Measurements from ENCODE around the gene CELA1.

The CELA1 gene

GRCh38 chr12:51346581-51346980 lies at the start of gene CELA1:
Gene CELA1 (minus strand): TSS chr12:51346679. CDS start chr12:51346638, 41 bp downstream.
- no peak for DNase-seq

- peak; percentile 29 to 52 for DNase-seq
Measured at GRCh38 chr12:51395283-51396230, 49.1 kb upstream of the CELA1 start.

- DNase-seq: peak; percentile 52 to 61
Measured at GRCh38 chr12:51393676-51394545, 47.4 kb upstream of the CELA1 start.

DNA sequence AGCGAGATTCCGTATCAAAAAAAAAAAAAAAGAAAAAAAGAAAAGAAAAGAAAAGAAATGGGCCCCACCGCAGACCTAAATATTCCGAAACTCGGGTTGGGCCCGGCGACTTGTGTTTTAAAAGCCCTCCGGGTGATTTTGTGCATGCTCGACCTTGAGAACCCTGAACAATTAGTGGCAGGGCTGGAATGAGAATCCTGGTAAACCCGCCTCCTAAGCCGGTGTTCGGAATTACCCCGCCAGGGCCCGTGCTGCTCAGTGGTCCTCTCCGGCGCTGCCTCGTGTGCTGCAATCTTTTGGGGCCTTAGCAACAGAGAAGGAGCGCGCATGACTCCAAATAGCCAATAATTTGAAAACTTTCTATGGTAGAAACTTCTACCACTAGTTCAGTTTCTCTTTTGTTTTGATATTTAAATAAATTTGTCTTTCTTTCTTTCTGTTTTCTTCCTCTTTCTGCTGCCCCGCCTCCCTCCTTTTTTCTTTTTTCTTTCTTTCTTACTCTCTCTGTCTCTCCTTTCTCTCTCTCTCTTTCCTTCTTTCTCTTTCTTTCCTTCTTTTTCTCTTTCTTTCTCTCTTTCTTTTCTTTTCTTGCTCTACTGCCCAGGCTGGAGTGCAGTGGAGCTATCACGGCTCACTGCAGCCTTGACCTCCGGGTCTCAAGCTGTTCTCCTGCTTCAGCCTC lies 46.2 kb upstream of the CELA1 start:
- no peak for DNase-seq

- DNase-seq: peak; percentile 73 to 74
Measured at GRCh38 chr12:51391283-51392123, 45.0 kb upstream of the CELA1 start, which contains the start of gene GALNT6. Gene GALNT6 (minus strand): TSS chr12:51391406. CDS start chr12:51379781, 11,625 bp downstream.

GRCh38 chr12:51390891-51391282 lies 44.4 kb upstream of the CELA1 start:
- DNase-seq: peak; percentile 34 to 42

DNA sequence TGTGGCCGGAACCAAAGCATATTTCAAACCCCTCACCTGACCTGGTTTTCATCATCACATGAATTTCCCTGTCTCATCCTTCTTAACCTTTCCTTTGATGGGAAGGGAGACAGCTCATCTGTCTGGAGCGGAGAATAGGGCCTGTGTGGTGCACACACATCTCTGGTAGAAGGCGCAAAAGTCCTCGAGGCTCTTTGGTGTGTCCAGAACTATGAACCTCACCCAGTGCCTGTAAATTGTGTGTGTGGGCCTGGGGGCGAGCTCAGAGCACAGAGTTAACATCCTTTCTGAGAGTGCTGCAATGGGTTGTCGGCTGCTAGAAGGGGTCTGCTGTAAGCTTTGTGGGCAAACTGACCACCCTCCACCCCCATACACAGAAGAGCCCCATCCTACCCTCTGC lies 44.0 kb upstream of the CELA1 start:
- no peak for DNase-seq

- peak in 1 of 2 experiments; percentile 9 for DNase-seq
Measured at GRCh38 chr12:51389302-51389999, 43.0 kb upstream of the CELA1 start.

- no peak for DNase-seq
Measured at GRCh38 chr12:51388846-51389245, 42.4 kb upstream of the CELA1 start.

DNA sequence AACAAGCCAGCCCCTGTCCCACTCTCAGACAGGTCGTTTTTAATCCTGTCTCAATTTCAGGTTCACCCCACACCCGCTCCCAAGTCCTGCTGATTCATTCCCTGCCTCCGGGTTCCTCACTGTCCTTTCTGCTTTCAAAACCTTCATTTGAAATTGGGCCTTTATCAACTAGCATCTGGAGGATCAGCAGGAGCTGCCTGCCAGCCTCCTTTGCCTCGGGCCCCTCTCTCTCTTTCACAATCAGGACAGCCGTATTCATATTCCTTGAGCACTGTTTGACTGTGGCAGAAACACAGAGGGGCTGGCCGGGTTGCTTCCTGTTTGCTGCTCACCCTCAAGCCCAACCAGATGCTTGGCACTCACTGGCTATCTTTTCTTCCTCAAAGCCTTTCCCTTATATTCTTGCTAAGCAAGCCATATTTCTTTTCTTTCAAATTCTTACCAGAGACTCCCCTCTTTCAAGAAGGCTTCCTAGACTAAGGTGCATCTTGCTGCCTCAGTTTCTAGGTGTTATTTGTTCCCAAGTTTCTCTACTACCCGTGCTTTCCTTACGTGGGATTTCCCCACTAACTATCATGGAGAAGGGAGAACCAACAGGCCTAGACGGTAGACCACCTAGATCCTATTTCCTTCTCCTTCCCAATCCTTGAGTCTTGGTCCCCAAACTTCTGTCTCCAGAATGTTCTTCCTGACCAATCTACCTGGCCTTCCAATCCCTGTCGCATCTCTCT lies 41.8 kb upstream of the CELA1 start:
- no peak for DNase-seq

DNA sequence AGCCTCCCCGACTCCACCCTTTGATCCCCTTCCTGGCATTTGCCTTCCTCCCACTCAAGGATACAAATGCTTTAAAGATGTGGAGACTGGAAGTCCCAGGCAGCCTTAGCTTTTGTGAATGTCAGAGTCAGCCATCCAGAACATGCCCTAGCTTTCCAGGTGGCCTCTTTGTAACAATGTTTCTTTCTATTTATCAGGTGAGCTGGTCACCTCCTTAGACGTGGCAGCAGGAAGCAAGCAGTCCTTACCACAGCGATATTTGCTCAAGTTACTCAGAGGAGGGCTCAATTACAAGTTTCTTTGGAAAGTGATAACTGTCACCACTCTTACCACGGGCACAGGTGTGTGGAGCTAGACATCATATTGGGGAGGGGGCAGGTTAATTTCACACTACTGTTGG lies 39.9 kb upstream of the CELA1 start:
- DNase-seq: no peak

DNA sequence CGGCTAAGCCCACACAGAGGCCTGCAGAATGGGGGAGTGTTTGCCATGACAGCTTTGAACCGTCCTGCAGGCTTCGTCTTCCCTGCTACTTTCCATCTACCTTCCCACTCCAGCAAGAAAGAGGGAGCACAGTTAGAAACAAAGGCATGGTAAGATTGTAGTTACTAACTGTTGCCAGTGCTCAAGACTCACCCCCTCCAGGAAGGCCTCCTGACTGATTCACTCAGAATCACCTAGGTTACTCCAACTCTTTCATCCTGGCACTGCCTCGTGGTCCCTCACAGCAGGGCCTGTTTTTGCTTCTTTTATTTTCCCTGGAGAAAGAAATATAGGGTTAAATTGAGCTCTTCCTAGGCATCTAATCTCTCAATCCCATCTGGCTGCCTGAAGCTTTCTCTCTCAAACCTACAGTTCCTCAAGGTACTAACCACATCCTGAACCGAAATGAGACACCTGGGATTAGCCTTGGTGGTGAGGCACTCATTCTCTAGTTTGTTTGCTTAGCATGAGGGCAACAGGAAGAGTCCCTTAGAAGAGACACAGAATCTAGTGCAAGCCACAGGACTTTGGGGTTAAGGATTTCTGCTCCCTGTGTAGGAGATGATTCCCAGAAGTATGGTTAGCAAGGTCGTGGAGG lies 36.9 kb upstream of the CELA1 start:
- no peak for DNase-seq

- DNase-seq: no peak
Measured at GRCh38 chr12:51382173-51382572, 35.7 kb upstream of the CELA1 start.

GRCh38 chr12:51381226-51382079 lies 35.0 kb upstream of the CELA1 start:
- no peak for DNase-seq

DNA sequence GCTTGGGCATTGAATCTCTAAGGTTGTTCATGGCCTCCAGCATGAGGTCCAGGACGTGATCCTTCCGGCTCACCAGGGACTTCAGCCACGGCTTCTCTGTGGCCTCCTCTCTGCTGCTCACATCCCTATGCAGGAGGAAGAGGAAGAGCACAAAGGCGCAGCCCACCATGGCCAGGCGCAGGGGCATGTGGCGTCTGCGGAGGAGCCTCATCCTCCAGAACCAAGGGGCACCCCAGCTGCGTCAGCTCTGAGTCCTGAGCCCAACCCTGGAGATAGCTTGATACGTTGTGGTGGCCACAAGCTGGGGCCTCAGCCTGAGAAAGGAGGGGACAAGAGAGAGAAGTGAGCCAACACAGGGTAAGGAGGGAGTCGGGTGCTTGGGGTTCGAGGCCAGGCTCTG lies 33.1 kb upstream of the CELA1 start:
- DNase-seq: no peak

- no peak for DNase-seq
Measured at GRCh38 chr12:51378749-51379148, 32.3 kb upstream of the CELA1 start.

- DNase-seq: no peak
Measured at GRCh38 chr12:51377099-51377984, 30.9 kb upstream of the CELA1 start.

- DNase-seq: no peak
Measured at GRCh38 chr12:51374856-51375255, 28.4 kb upstream of the CELA1 start.
